ENCODE results near the gene MEIS2. TPM values are rescaled to one million over a fixed set of nuclear protein-coding genes. Genes with fewer than 3 reads are reported as not detected.

The MEIS2 gene
- total RNA-seq, 2 experiments from 2014 or later: not detected

DNA sequence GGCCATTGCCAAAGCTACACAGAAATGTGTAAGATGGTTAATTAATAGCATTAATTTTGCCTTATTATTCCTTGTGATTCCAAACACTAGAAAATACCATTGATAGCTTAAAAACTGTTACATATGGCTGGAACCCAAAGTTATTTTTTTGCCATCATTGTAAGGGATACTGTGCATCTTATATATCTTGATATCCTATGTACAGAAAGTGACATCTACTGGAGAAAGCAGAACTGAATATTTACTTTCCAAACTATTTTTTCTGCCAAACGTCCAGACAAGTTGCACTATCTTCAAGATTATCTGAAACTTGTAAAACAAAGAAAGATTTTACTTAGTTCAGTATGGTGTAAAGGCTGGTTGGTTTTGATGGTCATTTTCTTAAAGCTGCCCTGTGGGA lies 33.3 kb upstream of the MEIS2 start:
- no peak overlapping the region for H3K4me3 ChIP-seq (ENCODE audit: low read length)
- Mint-ChIP-seq H3K27me3 (peaks cover 6% of the 10 kb centered on the region), H3K36me3 (ENCODE audit: low read depth) (no peaks in the 10 kb centered on the region), H3K9me3 (no peaks in the 10 kb centered on the region), H3K4me1 (ENCODE audit: low read depth) (no peaks in the 10 kb centered on the region), H3K27ac (no peak overlapping the region), H3K4me3 (no peak overlapping the region)
- ChIA-PET POLR2A (no interaction called here), CTCF (no interaction called here)
- H3K27ac ChIP-seq (ENCODE audit: low read depth in 1 of 2, low read length in 2 of 2): no peak overlapping the region
- H3K9me3 ChIP-seq (ENCODE audit: control insufficient read depth in 1 of 2, insufficient read depth in 1 of 2, low read length in 2 of 2): no peaks in the 10 kb centered on the region
- no peak for ATAC-seq (ENCODE audit: poor library complexity)
- TF ChIP-seq, protein P1, sequence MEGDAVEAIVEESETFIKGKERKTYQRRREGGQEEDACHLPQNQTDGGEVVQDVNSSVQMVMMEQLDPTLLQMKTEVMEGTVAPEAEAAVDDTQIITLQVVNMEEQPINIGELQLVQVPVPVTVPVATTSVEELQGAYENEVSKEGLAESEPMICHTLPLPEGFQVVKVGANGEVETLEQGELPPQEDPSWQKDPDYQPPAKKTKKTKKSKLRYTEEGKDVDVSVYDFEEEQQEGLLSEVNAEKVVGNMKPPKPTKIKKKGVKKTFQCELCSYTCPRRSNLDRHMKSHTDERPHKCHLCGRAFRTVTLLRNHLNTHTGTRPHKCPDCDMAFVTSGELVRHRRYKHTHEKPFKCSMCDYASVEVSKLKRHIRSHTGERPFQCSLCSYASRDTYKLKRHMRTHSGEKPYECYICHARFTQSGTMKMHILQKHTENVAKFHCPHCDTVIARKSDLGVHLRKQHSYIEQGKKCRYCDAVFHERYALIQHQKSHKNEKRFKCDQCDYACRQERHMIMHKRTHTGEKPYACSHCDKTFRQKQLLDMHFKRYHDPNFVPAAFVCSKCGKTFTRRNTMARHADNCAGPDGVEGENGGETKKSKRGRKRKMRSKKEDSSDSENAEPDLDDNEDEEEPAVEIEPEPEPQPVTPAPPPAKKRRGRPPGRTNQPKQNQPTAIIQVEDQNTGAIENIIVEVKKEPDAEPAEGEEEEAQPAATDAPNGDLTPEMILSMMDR (IDR thresholded peaks at IDR 0.05): no peak
- intact Hi-C loops (cut with DNase I, micrococcal nuclease): loop anchor here (2.0 to 10.0 kb wide), 3 partner anchors 629 to 1615 kb away; no protein-coding TSS in a partner anchor
- H3K4me1 ChIP-seq (ENCODE audit: insufficient read depth, low read length): no peaks in the 10 kb centered on the region
- no peak for DNase-seq
- H3K36me3 ChIP-seq (ENCODE audit: insufficient read depth, low read length): no peaks in the 10 kb centered on the region
- peaks cover 2 to 4% of the 10 kb centered on the region in 2 experiments for H3K27me3 ChIP-seq (ENCODE audit: control insufficient read depth in 1 of 2, insufficient read depth in 2 of 2, low read length in 2 of 2)

DNA sequence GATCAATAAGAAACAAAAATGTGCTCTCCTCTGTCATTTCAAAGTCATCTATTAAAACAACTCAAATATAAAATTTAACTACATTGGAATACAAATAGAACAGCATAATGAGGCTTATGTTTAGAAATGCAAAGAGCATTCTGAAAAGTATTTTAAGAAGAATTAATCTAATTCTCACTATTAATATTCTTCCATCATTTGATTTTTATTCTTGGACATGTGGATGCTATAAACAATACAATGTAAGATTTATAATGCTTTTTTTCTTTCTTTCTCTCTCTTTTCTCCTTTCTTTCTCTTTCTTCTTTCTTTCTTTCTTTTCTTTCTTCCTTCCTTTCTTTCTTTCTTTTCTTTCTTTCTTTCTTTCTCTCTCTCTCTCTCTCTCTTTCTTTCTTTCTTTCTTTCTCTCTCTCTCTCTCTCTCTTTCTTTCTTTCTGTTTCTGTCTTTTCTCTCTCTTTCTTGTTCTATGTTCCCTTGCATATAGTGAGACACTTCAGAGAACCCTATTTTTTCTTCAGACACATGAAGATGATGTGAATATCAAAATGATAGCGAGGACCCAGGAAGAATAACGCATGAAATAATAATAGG lies 32.6 kb upstream of the MEIS2 start:
- POLR2A ChIA-PET: no interaction called here
- Histone ChIP-seq H3K27ac (ENCODE audit: low read depth in 1 of 2, low read length in 2 of 2) (no peak overlapping the region), H3K4me3 (ENCODE audit: low read length) (no peak overlapping the region), H3K36me3 (ENCODE audit: insufficient read depth, low read length) (no peaks in the 10 kb centered on the region), H3K27me3 (ENCODE audit: control insufficient read depth in 1 of 2, insufficient read depth in 2 of 2, low read length in 2 of 2) (peaks cover 2 to 4% of the 10 kb centered on the region in 2 experiments), H3K9me3 (ENCODE audit: control insufficient read depth in 1 of 2, insufficient read depth in 1 of 2, low read length in 2 of 2) (no peaks in the 10 kb centered on the region), H3K4me1 (ENCODE audit: insufficient read depth, low read length) (no peaks in the 10 kb centered on the region)
- H3K27me3 Mint-ChIP-seq: peaks cover 4% of the 10 kb centered on the region
- H3K9me3 Mint-ChIP-seq: no peaks in the 10 kb centered on the region
- TF ChIP-seq, protein P1 (IDR thresholded peaks at IDR 0.05): no peak
- H3K4me1 Mint-ChIP-seq (ENCODE audit: low read depth): no peaks in the 10 kb centered on the region
- ATAC-seq (ENCODE audit: poor library complexity): no peak
- CTCF ChIA-PET: no interaction called here
- H3K36me3 Mint-ChIP-seq (ENCODE audit: low read depth): no peaks in the 10 kb centered on the region
- H3K27ac Mint-ChIP-seq: no peak overlapping the region
- H3K4me3 Mint-ChIP-seq: no peak overlapping the region
- intact Hi-C loops (cut with DNase I, micrococcal nuclease): loop anchor here (5.0 to 10.0 kb wide), 2 partner anchors 628 to 631 kb away; no protein-coding TSS in a partner anchor
- DNase-seq: no peak

DNA sequence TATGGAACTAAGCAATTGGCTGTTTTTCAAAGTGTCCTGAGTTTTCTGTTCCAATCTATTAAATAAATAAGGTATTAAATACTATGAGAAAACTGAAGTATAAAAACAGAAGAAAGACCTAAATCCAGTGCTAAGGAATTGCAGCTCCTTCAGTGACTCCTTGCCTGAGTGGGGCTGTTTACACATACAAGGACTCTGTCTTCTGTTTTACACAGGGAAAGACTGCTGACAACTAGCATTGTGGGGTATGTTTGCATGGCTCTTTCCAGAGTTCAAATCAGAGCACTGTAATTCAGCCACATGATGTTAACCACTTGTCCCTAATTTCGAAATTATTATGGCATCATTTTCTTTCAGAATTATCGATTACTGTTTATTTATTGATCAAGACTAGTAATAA lies 31.3 kb upstream of the MEIS2 start:
- TF ChIP-seq, protein P1 (IDR thresholded peaks at IDR 0.05): no peak
- Histone ChIP-seq H3K27ac (ENCODE audit: low read depth in 1 of 2, low read length in 2 of 2) (no peak overlapping the region), H3K27me3 (ENCODE audit: control insufficient read depth in 1 of 2, insufficient read depth in 2 of 2, low read length in 2 of 2) (peaks cover 2 to 4% of the 10 kb centered on the region in 2 experiments), H3K4me3 (ENCODE audit: low read length) (no peak overlapping the region), H3K9me3 (ENCODE audit: control insufficient read depth in 1 of 2, insufficient read depth in 1 of 2, low read length in 2 of 2) (no peaks in the 10 kb centered on the region), H3K4me1 (ENCODE audit: insufficient read depth, low read length) (no peaks in the 10 kb centered on the region), H3K36me3 (ENCODE audit: insufficient read depth, low read length) (no peaks in the 10 kb centered on the region)
- no peak for ATAC-seq (ENCODE audit: poor library complexity)
- Mint-ChIP-seq H3K27ac (no peak overlapping the region), H3K36me3 (ENCODE audit: low read depth) (no peaks in the 10 kb centered on the region), H3K4me1 (ENCODE audit: low read depth) (no peaks in the 10 kb centered on the region), H3K4me3 (no peak overlapping the region), H3K9me3 (no peaks in the 10 kb centered on the region), H3K27me3 (peaks cover 4% of the 10 kb centered on the region)
- ChIA-PET POLR2A (no interaction called here), CTCF (no interaction called here)
- no peak for DNase-seq
- intact Hi-C loops (cut with DNase I, micrococcal nuclease): loop anchor here (5.0 to 10.0 kb wide), 2 partner anchors 627 to 629 kb away; no protein-coding TSS in a partner anchor
